ENCODE data around the gene ZMPSTE24. TPM values are rescaled to one million over a fixed set of nuclear protein-coding genes. Genes with fewer than 3 reads are reported as not detected.
"Not testable (repeated sequence)": the region's sequence is repeated elsewhere in the genome, so short reads cannot be mapped to it uniquely, and the experiment has no call there.

The ZMPSTE24 gene
- total and polyA plus RNA-seq, 9 donors, result 19.0 to 44.4 (median 29.0) TPM

DNA sequence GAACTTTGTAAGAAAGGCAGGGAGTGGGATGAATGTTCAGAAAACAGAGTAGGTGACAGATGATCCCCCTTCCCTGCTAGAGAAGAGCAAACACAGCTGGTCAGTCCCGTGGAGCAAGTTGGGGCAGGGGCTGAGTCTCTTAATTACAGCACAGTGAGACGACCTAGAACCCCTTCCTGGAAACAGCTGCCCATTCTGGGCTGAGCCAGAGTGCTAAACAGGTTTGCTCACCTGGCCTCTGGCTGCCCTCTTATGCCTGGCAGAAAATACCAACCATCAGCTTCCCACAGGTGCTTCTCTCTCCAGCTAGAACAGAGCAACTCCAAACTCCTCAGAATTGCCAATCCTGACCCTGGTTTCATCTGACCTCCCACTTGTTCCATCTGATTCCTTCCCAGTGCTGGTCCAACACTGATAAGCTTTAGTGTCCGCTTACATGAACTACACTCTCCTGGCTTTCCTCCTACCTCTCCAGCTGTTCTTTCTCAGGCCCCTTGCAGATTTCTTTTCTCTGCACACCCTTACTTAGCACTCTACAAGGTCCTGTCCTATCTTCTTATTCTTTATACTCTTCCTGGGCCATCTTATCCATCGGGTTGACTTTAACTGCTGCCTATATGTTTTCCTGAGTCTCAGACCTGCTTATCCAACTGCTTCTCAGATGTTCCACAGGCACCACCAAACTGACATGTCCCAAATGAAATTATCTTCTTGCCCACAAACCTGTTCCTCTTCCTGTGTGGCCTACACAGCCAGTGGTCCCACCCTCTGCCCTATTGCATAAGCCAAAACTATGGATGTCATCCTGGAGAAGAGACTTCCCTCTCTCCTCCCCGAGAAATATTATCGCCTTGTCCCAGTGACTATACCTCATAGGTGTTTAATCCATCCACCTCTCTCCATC is 81.6 kb downstream of the ZMPSTE24 start:
- H3K9me3 ChIP-seq, result no peaks in the 10 kb centered on the region
- H3K36me3 ChIP-seq, result no peaks in the 10 kb centered on the region
- H3K27ac ChIP-seq, result no peak overlapping the region
- no peaks in the 10 kb centered on the region for H3K27me3 ChIP-seq
- intact Hi-C loops (cut with DNase I), result loop anchor here in 2 of 4 donors (2.0 to 10.0 kb wide), 3 partner anchors 63 to 195 kb away; no protein-coding TSS in a partner anchor
- DNase-seq, result no peak
- no peaks in the 10 kb centered on the region for H3K4me1 ChIP-seq (ENCODE audit: insufficient read depth)
- TF ChIP-seq POLR2A (IDR thresholded peaks at IDR 0.05), result no peak
- TF ChIP-seq EP300 (IDR thresholded peaks at IDR 0.05), result no peak
- TF ChIP-seq, protein P1, sequence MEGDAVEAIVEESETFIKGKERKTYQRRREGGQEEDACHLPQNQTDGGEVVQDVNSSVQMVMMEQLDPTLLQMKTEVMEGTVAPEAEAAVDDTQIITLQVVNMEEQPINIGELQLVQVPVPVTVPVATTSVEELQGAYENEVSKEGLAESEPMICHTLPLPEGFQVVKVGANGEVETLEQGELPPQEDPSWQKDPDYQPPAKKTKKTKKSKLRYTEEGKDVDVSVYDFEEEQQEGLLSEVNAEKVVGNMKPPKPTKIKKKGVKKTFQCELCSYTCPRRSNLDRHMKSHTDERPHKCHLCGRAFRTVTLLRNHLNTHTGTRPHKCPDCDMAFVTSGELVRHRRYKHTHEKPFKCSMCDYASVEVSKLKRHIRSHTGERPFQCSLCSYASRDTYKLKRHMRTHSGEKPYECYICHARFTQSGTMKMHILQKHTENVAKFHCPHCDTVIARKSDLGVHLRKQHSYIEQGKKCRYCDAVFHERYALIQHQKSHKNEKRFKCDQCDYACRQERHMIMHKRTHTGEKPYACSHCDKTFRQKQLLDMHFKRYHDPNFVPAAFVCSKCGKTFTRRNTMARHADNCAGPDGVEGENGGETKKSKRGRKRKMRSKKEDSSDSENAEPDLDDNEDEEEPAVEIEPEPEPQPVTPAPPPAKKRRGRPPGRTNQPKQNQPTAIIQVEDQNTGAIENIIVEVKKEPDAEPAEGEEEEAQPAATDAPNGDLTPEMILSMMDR (IDR thresholded peaks at IDR 0.05), result no peak
- WGBS, 3 donors, result 44 to 49% (median 44%) methylated on average over 6 of the region's 6 CpGs
- no peak overlapping the region for H3K4me3 ChIP-seq

DNA sequence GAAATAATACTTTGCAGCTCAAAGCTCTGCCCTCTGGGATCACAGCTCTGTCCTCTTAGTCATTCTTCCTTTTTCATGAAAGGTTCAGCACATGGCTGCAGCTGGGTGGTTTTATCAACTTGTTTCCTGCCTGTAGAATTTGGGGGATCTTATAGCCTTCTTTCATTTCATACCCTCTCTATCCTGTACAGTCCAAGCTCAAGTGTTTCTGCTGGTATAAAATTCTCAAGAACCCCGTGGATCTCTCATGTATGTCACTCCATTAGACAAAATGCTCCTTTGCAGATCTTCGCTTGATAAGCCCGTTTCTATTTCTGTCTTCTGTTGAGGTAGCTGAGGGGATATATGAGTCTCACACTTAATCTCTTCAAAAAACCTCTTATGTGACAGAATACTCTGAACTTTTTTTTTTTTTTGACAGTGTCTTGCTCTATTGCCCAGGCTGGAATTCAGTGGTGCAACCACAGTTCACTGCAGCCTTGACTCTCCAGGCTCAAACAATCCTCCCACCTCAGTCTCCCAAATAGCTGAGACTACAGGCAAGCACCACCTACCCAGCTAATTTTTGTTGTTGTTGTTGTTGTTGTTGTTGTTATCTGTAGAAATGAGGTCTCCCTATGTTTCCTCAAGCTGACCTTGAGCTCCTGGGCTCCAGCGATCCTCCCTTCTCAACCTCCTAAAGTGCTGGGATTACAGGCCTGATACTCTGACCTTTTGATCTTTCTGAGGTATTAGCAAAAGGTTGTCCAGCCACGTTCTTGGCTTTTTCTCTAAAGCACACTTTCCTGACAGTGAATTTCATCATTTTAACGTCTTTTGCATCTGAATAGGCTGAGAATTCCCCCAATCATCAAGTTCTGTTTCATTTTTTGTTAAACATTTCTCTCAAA is 83.7 kb downstream of the ZMPSTE24 start:
- Histone ChIP-seq H3K36me3 (no peaks in the 10 kb centered on the region), H3K27me3 (no peaks in the 10 kb centered on the region), H3K9me3 (no peaks in the 10 kb centered on the region), H3K4me1 (ENCODE audit: insufficient read depth) (no peaks in the 10 kb centered on the region), H3K27ac (no peak overlapping the region), H3K4me3 (no peak overlapping the region)
- 58 to 66% (median 64%) methylated on average over 6 of the region's 6 CpGs for WGBS, 3 donors
- intact Hi-C loops (cut with DNase I), result loop anchor here in 1 of 4 donors (10.0 kb wide), 1 partner anchor 63 kb away; no protein-coding TSS in a partner anchor
- TF ChIP-seq POLR2A (IDR thresholded peaks at IDR 0.05) (no peak), EP300 (IDR thresholded peaks at IDR 0.05) (no peak)
- TF ChIP-seq, protein P1 (IDR thresholded peaks at IDR 0.05), result no peak
- no peak for DNase-seq

DNA sequence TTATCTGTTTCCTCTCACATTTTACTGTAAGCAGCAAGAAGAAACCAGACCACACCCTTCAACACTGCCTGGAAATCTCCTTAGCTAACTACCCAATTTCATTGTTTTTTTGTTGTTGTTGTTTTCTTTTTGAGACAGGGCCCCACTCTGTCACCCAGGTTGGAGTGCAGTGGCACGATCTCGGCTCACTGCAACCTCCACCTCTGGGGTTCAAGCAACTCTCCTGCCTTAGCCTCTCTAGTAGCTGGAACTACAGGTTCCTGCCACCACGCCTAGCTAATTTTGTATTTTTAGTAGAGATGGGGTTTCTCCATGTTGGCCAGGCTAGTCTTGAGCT is 84.3 kb downstream of the ZMPSTE24 start:
- intact Hi-C loops (cut with DNase I), result loop anchor here in 1 of 4 donors (10.0 kb wide), 1 partner anchor 62 kb away; no protein-coding TSS in a partner anchor
- WGBS, 3 donors, result 94 to 97% (median 95%) methylated on average over 3 of the region's 3 CpGs
- not testable (repeated sequence) for H3K4me1 ChIP-seq (ENCODE audit: insufficient read depth); H3K27ac ChIP-seq; DNase-seq; H3K9me3 ChIP-seq; H3K4me3 ChIP-seq; H3K36me3 ChIP-seq; H3K27me3 ChIP-seq

Other genes starting within 250 kb of the ZMPSTE24 start
- gene CAP1, start 217.5 kb upstream of the ZMPSTE24 start, total RNA-seq, result 100 to 1,000 TPM in 5 of 7 donors, 10 to 100 TPM in 2; 76.8 to 257 (median 194) TPM
- gene CAP1, start 217.5 kb upstream of the ZMPSTE24 start, polyA plus RNA-seq, result 100 to 1,000 TPM; 110 to 325 TPM
- 10 to 100 TPM; 38.0 to 84.2 (median 71.0) TPM for gene PPT1, start 161.0 kb upstream of the ZMPSTE24 start, total RNA-seq
- 100 to 1,000 TPM in 1 of 2 donors, 10 to 100 TPM in 1; 53.5 to 247 TPM for gene PPT1, start 161.0 kb upstream of the ZMPSTE24 start, polyA plus RNA-seq
- gene RLF, start 96.8 kb upstream of the ZMPSTE24 start, total RNA-seq, result 10 to 100 TPM; 16.5 to 29.3 (median 19.1) TPM
- 1 to 10 TPM; 6.9 to 8.7 TPM for gene RLF, start 96.8 kb upstream of the ZMPSTE24 start, polyA plus RNA-seq
- gene TMCO2, start 10.3 kb upstream of the ZMPSTE24 start, total RNA-seq, result not detected
- not detected for gene TMCO2, start 10.3 kb upstream of the ZMPSTE24 start, polyA plus RNA-seq
- 1 to 10 TPM in 4 of 7 donors, under 1 TPM in 3; 0.30 to 5.7 (median 1.7) TPM for gene COL9A2, start 59.0 kb downstream of the ZMPSTE24 start, total RNA-seq
- 1 to 10 TPM; 1.2 to 2.2 TPM for gene COL9A2, start 59.0 kb downstream of the ZMPSTE24 start, polyA plus RNA-seq
- 10 to 100 TPM; 11.6 to 25.7 (median 15.4) TPM for gene SMAP2, start 115.5 kb downstream of the ZMPSTE24 start, total RNA-seq
- 10 to 100 TPM; 10.7 to 72.0 TPM for gene SMAP2, start 115.5 kb downstream of the ZMPSTE24 start, polyA plus RNA-seq
- 1 to 10 TPM in 5 of 7 donors, under 1 TPM in 2; 0.60 to 3.4 (median 1.2) TPM for gene ZFP69B, start 192.2 kb downstream of the ZMPSTE24 start, total RNA-seq
- 1 to 10 TPM in 1 of 2 donors, under 1 TPM in 1; 0.64 to 1.5 TPM for gene ZFP69B, start 192.2 kb downstream of the ZMPSTE24 start, polyA plus RNA-seq
- gene ZFP69, start 219.1 kb downstream of the ZMPSTE24 start, total RNA-seq, result 1 to 10 TPM; 2.3 to 5.4 (median 3.6) TPM
- gene ZFP69, start 219.1 kb downstream of the ZMPSTE24 start, polyA plus RNA-seq, result 1 to 10 TPM; 1.9 to 4.5 TPM

Data from ovary (tissue), 9 donors.